Mesodermal cell (in vitro differentiated cells): ENCODE data around the gene PHLDA1.

Source experiments
- H3K27ac ChIP-seq: 2 replicates; pipeline ENCODE4 v1.7.0; 2013; ENCODE audit warnings: mild to moderate bottlenecking, low read depth, low read length, moderate library complexity; ENCODE audit not compliant: severe bottlenecking
- H3K36me3 ChIP-seq: 2 replicates; pipeline ENCODE4 v1.7.1; 2013; ENCODE audit warnings: mild to moderate bottlenecking, low read length, moderate library complexity; ENCODE audit not compliant: control insufficient read depth, insufficient read depth
- H3K4me1 ChIP-seq: one replicate; pipeline ENCODE4 v1.7.1; 2013; ENCODE audit warnings: mild to moderate bottlenecking, low read length; ENCODE audit not compliant: insufficient read depth, control insufficient read depth, poor library complexity, severe bottlenecking
- H3K4me3 ChIP-seq: 2 replicates; pipeline ENCODE4 v1.7.0; 2013; ENCODE audit warnings: low read length, control low read depth, mild to moderate bottlenecking; ENCODE audit not compliant: insufficient read depth, poor library complexity, severe bottlenecking; ENCODE audit errors: extremely low read depth
- H3K9me3 ChIP-seq: 2 replicates; pipeline ENCODE4 v1.7.1; 2013; ENCODE audit warnings: mild to moderate bottlenecking, low read length, moderate library complexity; ENCODE audit not compliant: control insufficient read depth
- WGBS, 2 experiments: methylation state at CpG; one replicate each; pipeline ENCODE4 v1.1.5; 2013; ENCODE audit warnings: missing lambda C conversion rate in 2 of 2; ENCODE audit not compliant: insufficient coverage in 2 of 2; 5-methylcytosine and 5-hydroxymethylcytosine counted together

PHLDA1 gene

GRCh38 chr12:76038176-76038575 lies 6.6 kb upstream of the PHLDA1 start:
- peak overlapping the region; percentile 65 for H3K27ac ChIP-seq
- 46 to 55% methylated on average over 2 of the region's 2 CpGs for WGBS, 2 experiments
- no peak overlapping the region for H3K4me3 ChIP-seq
- H3K4me1 ChIP-seq, result peaks cover 37% of the 10 kb centered on the region
- no peaks in the 10 kb centered on the region for H3K9me3 ChIP-seq
- H3K36me3 ChIP-seq, result peaks cover 2% of the 10 kb centered on the region

- Histone ChIP-seq H3K4me3 (no peak overlapping the region), H3K4me1 (peaks cover 37% of the 10 kb centered on the region), H3K27ac (peak overlapping the region; percentile 65), H3K9me3 (no peaks in the 10 kb centered on the region), H3K36me3 (no peaks in the 10 kb centered on the region)
- 59 to 72% methylated on average over 9 of the region's 13 CpGs for WGBS, 2 experiments
Measured at GRCh38 chr12:76037130-76038103, 5.8 kb upstream of the PHLDA1 start.

GRCh38 chr12:76035045-76035444 lies 3.5 kb upstream of the PHLDA1 start:
- peak overlapping the region; percentile 39 for H3K27ac ChIP-seq
- H3K36me3 ChIP-seq, result peaks cover 2% of the 10 kb centered on the region
- no peaks in the 10 kb centered on the region for H3K9me3 ChIP-seq
- WGBS, 2 experiments, result 88 to 100% methylated on average over 2 of the region's 3 CpGs
- no peak overlapping the region for H3K4me3 ChIP-seq
- peaks cover 37% of the 10 kb centered on the region for H3K4me1 ChIP-seq

GRCh38 chr12:76033081-76034011 lies 1.8 kb upstream of the PHLDA1 start:
- WGBS, 2 experiments, result 100% methylated on average over 2 of the region's 5 CpGs; no CpG with 5 or more reads in 1 of the 2 experiments
- Histone ChIP-seq H3K4me1 (peaks cover 26% of the 10 kb centered on the region), H3K27ac (peak overlapping the region; percentile 94), H3K4me3 (peak overlapping the region; percentile 97), H3K9me3 (no peaks in the 10 kb centered on the region), H3K36me3 (peaks cover 15% of the 10 kb centered on the region)

GRCh38 chr12:76032043-76032981 lies 736 bp upstream of the PHLDA1 start:
- peak overlapping the region; percentile 97 for H3K4me3 ChIP-seq
- WGBS, 2 experiments, result 1% methylated on average over 53 to 55 of the region's 58 CpGs

GRCh38 chr12:76031081-76031413 lies 529 bp downstream of the PHLDA1 start:
- Histone ChIP-seq H3K36me3 (peaks cover 34% of the 10 kb centered on the region), H3K4me3 (peak overlapping the region; percentile 97), H3K9me3 (no peaks in the 10 kb centered on the region), H3K4me1 (peaks cover 21% of the 10 kb centered on the region), H3K27ac (peak overlapping the region; percentile 94)
- 0% methylated on average over 16 to 20 of the region's 26 CpGs for WGBS, 2 experiments

More at GRCh38 chr12:76032043-76032981, 736 bp upstream of the PHLDA1 start:
- Histone ChIP-seq H3K27ac (peak overlapping the region; percentile 94), H3K9me3 (no peaks in the 10 kb centered on the region), H3K36me3 (peaks cover 26% of the 10 kb centered on the region), H3K4me1 (peaks cover 16% of the 10 kb centered on the region)

GRCh38 chr12:76030341-76031080 lies 1.1 kb downstream of the PHLDA1 start:
- peaks cover 21% of the 10 kb centered on the region for H3K4me1 ChIP-seq
- 0 to 1% methylated on average over 30 to 35 of the region's 40 CpGs for WGBS, 2 experiments
- peak overlapping the region; percentile 97 for H3K4me3 ChIP-seq
- peak overlapping the region; percentile 94 for H3K27ac ChIP-seq
- H3K9me3 ChIP-seq, result no peaks in the 10 kb centered on the region
- peaks cover 34% of the 10 kb centered on the region for H3K36me3 ChIP-seq

- Histone ChIP-seq H3K9me3 (no peaks in the 10 kb centered on the region), H3K36me3 (peaks cover 34% of the 10 kb centered on the region), H3K4me1 (peaks cover 19% of the 10 kb centered on the region), H3K4me3 (peak overlapping the region; percentile 97), H3K27ac (peak overlapping the region; percentile 94)
- 0 to 1% methylated on average over 9 to 19 of the region's 22 CpGs for WGBS, 2 experiments
Measured at GRCh38 chr12:76029982-76030340, 1.6 kb downstream of the PHLDA1 start.

GRCh38 chr12:76028571-76029277 lies 2.9 kb downstream of the PHLDA1 start:
- peaks cover 10% of the 10 kb centered on the region for H3K4me1 ChIP-seq
- 64 to 80% methylated on average over 1 to 2 of the region's 3 CpGs for WGBS, 2 experiments
- H3K27ac ChIP-seq, result peak overlapping the region; percentile 25
- peaks cover 34% of the 10 kb centered on the region for H3K36me3 ChIP-seq
- no peaks in the 10 kb centered on the region for H3K9me3 ChIP-seq
- peak overlapping the region; percentile 97 for H3K4me3 ChIP-seq
